Measurements from ENCODE around the gene NAB1.

NAB1 gene

DNA sequence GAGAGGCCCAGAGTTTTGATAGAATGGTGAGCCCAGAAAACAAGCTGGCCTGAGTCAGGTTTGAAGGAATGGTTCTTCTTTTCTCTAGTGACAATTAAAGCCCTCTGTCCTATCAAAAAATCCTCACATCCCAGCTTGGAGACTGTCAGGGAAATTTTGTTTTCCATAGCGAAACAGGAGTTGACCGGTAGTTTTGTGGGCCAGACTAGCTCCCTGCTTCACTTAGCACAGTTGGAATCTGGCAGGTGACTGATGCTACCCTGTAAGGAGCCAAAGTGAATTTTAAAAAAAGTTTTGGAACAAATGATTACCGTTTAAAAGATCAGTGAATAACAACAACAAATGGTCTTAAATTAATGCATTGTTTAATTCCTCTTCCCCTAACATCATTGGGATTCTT is 6.7 kb downstream of the NAB1 start:
- TF ChIP-seq, protein P1, sequence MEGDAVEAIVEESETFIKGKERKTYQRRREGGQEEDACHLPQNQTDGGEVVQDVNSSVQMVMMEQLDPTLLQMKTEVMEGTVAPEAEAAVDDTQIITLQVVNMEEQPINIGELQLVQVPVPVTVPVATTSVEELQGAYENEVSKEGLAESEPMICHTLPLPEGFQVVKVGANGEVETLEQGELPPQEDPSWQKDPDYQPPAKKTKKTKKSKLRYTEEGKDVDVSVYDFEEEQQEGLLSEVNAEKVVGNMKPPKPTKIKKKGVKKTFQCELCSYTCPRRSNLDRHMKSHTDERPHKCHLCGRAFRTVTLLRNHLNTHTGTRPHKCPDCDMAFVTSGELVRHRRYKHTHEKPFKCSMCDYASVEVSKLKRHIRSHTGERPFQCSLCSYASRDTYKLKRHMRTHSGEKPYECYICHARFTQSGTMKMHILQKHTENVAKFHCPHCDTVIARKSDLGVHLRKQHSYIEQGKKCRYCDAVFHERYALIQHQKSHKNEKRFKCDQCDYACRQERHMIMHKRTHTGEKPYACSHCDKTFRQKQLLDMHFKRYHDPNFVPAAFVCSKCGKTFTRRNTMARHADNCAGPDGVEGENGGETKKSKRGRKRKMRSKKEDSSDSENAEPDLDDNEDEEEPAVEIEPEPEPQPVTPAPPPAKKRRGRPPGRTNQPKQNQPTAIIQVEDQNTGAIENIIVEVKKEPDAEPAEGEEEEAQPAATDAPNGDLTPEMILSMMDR (IDR thresholded peaks at IDR 0.05; ENCODE audit: extremely low read depth, missing control alignments): no peak
- no peak for DNase-seq (ENCODE audit: low spot score)

DNA sequence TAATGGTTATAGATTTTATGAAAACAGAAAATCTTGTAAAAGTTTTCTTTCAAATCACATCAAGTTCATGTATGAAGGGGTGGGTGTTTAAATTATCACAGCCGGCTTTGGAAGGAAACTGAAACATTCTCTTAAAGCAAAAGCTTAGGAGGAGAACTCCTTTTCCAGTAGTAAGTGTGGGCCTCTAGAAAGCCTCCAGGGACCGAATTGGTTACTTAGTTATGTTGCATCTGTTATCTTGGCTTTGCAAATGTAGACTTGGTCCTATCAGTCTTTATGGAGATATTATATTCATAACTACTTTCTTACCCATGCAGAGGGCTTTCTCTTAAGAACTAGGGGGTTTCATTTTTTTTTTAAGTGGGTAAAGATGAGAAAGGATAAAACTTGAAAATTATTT is 7.4 kb downstream of the NAB1 start:
- TF ChIP-seq, protein P1 (IDR thresholded peaks at IDR 0.05; ENCODE audit: extremely low read depth, missing control alignments): no peak
- DNase-seq (ENCODE audit: low spot score): no peak

DNA sequence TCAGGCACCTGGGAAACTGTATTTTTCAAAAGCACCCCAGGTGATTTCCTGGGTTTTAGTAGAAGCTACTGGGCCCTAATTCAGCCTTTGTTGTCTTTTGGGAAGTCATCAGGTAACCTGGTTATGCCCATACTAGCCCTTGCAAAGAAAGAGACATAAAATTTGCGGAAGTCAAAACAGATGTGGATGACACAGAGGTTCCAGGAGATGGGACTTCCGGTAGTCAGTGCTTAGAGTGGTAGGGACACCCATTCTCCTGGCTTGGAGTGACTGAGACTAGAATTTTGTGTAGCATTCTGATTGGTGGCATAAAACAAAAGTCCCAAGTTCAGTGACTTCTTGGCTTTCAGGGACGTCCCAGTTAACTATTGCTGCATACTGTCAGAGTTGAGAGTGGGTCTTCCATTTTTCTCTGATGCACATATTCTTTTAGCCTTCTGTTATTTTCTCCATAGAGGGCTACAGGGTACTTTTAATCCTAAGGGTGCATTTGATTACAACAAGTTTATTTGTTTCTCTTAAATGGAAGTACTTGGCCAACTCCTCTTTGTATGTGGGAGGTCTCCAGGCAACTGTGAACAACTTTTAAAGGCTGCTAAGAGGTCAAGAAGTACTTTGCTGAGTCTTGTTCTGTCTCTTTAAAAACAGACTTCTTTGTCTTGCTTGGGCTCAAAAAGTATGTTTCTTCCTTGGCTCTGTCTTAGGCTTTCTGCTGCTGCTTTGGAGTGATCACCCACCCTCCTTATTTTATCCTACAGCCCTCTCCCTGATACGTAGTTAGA is 8.8 kb downstream of the NAB1 start:
- TF ChIP-seq, protein P1 (IDR thresholded peaks at IDR 0.05; ENCODE audit: extremely low read depth, missing control alignments): no peak
- DNase-seq (ENCODE audit: low spot score): no peak

DNA sequence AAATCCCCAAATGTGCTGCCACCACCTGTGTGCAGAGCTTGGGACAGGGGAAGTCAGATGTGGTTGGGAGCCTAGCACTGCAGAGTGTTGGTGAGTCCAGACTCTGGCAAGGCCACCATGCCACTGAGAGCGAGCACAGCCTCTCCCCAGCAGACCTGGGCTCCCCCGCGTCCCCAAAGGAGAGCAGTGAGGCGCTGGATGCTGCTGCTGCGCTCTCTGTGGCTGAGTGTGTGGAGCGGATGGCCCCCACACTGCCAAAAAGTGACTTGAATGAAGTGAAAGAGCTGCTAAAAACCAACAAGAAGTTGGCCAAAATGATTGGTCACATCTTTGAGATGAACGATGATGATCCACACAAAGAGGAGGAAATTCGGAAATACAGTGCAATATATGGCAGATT is 10.7 kb downstream of the NAB1 start:
- TF ChIP-seq, protein P1 (IDR thresholded peaks at IDR 0.05; ENCODE audit: extremely low read depth, missing control alignments): no peak
- no peak for DNase-seq (ENCODE audit: low spot score)

DNA sequence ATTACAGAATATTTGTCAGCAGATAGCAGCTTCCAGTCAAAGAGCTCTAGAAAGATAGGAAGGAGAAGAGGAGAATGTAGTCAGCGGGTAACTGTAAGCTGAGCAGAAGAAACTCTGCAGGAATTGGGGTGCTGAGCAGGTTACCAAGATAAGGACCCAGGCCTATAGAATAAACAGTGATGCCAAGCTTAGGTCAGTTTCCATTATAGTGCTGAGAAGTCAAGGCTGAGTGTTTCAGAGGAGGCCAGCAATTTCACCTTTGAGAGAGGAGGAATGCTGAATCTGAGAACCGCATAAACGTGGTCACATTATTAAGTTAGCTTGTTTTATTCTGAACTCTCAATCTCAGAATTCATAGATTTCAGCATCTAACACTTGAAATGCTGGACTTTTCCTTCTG is 13.9 kb downstream of the NAB1 start:
- DNase-seq (ENCODE audit: low spot score): no peak
- TF ChIP-seq, protein P1 (IDR thresholded peaks at IDR 0.05; ENCODE audit: extremely low read depth, missing control alignments): no peak

DNA sequence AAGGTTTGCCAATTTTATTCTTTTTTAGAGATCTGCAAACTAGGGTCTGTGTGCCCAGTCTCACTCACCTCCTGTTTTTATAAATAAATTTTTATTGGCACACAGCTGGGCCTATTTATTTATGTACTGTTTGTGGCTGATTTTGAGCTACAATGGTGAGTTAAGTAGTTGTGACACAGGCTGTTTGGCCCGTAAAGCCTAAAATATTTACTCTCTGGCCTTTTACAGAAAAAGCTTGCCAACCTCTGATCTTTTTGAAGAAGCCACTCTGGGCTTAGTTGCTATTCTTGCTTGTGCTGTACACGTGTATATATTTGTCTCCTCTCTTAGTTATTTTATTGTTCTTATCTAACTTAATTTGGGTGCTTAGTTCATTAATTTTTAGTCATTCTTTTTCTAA is 14.5 kb downstream of the NAB1 start:
- TF ChIP-seq, protein P1 (IDR thresholded peaks at IDR 0.05; ENCODE audit: extremely low read depth, missing control alignments): no peak
- no peak for DNase-seq (ENCODE audit: low spot score)

DNA sequence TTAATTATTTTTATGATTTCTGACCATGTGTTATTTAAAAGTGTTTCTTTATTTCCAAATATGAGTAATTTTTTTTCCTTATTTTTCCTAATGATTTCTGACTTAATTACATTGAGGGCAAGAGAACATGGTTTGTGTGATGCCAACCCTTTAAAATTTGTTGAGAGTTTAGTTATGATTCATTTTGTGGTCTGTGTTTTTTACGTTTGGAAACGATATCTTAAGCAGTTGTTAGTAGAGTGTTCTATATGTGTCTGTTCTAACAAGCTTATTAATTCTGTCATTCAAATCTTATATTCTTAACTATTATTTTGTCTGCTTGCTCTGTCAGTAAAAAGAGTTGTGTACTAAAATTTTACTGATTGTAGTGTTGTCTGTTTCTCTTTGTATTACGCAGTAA is 15.0 kb downstream of the NAB1 start:
- no peak for DNase-seq (ENCODE audit: low spot score)
- TF ChIP-seq, protein P1 (IDR thresholded peaks at IDR 0.05; ENCODE audit: extremely low read depth, missing control alignments): no peak

Data from GM20000 (cell line).